Neural progenitor cell (in vitro differentiated cells): ENCODE data around the gene POLK. TPM values are rescaled to one million over a fixed set of nuclear protein-coding genes. Genes with fewer than 3 reads are reported as not detected.

Experiments
- DNase-seq: peaks from one replicate; pipeline ENCODE4 v3.0.0-alpha.2; 2016; ENCODE audit warnings: low spot score
- H2AFZ ChIP-seq: fragments of 200-600 bp; sonication (generic); replicated peaks from 2 replicates; pipeline ENCODE4 v1.6.1; 2016; ENCODE audit warnings: antibody characterized with exemption
- H3F3A ChIP-seq: fragments of 200-600 bp; sonication (generic); 2 replicates; pipeline ENCODE4 v1.6.1; 2016; ENCODE audit warnings: antibody characterized with exemption, low read depth
- H3K27ac ChIP-seq: fragments of 200-600 bp; sonication (generic); 2 replicates; pipeline ENCODE4 v1.5.1; 2016; ENCODE audit warnings: mild to moderate bottlenecking
- H3K27me3 ChIP-seq: fragments of 200-600 bp; sonication (generic); 2 replicates; pipeline ENCODE4 v1.6.1; 2016; ENCODE audit warnings: mild to moderate bottlenecking, moderate library complexity
- H3K36me3 ChIP-seq: fragments of 200-600 bp; sonication (generic); 2 replicates; pipeline ENCODE4 v1.5.1; 2016
- H3K4me1 ChIP-seq: fragments of 200-600 bp; sonication (generic); 2 replicates; pipeline ENCODE4 v1.6.1; 2016; ENCODE audit warnings: mixed run types
- H3K4me2 ChIP-seq: fragments of 200-600 bp; sonication (generic); 2 replicates; pipeline ENCODE4 v1.6.1; 2016
- H3K4me3 ChIP-seq: fragments of 200-600 bp; sonication (generic); 2 replicates; pipeline ENCODE4 v1.5.1; 2016
- H3K79me2 ChIP-seq: fragments of 200-600 bp; sonication (generic); 2 replicates; pipeline ENCODE4 v1.6.1; 2016; ENCODE audit warnings: low read depth
- H3K9ac ChIP-seq: fragments of 200-600 bp; sonication (generic); 2 replicates; pipeline ENCODE4 v1.6.1; 2016
- H3K9me3 ChIP-seq: fragments of 200-600 bp; sonication (generic); 2 replicates; pipeline ENCODE4 v1.5.1; 2016; ENCODE audit warnings: low read depth
- H4K20me1 ChIP-seq: fragments of 200-600 bp; sonication (generic); 2 replicates; pipeline ENCODE4 v1.6.1; 2016; ENCODE audit warnings: low read depth
- H3K27ac Mint-ChIP-seq: 3 replicates; pipeline ENCODE4 v1.8.0; 2021; ENCODE audit warnings: mixed read lengths
- H3K27me3 Mint-ChIP-seq: 2 replicates; pipeline ENCODE4 v1.8.0; 2022; ENCODE audit warnings: low read depth, mild to moderate bottlenecking, inconsistent platforms, moderate library complexity, mixed read lengths; ENCODE audit not compliant: insufficient read depth
- H3K36me3 Mint-ChIP-seq: 3 replicates; pipeline ENCODE4 v1.8.0; 2021; ENCODE audit warnings: mixed read lengths
- H3K4me1 Mint-ChIP-seq: 3 replicates; pipeline ENCODE4 v1.8.0; 2021; ENCODE audit warnings: mixed read lengths
- H3K4me3 Mint-ChIP-seq: 3 replicates; pipeline ENCODE4 v1.8.0; 2021; ENCODE audit warnings: mild to moderate bottlenecking, moderate library complexity, mixed read lengths
- H3K9me3 Mint-ChIP-seq: 3 replicates; pipeline ENCODE4 v1.8.0; 2020; ENCODE audit warnings: mixed read lengths
- CTCF ChIP-seq: fragments of 200-600 bp; sonication (generic); IDR thresholded peaks from 2 replicates; pipeline ENCODE4 v1.5.1; 2017; ENCODE audit warnings: antibody characterized with exemption, mild to moderate bottlenecking
- EZH2 ChIP-seq: fragments of 200-600 bp; sonication (generic); IDR thresholded peaks from 2 replicates; pipeline ENCODE4 v1.6.1; 2017; ENCODE audit warnings: antibody characterized with exemption, mild to moderate bottlenecking, moderate library complexity
- EZH2phosphoT487 ChIP-seq: fragments of 200-600 bp; sonication (generic); IDR thresholded peaks from 2 replicates; pipeline ENCODE4 v1.6.1; 2017; ENCODE audit warnings: antibody characterized with exemption
- total RNA-seq: library from RNA; depleted of rRNA; stranded (reverse); fragments of >200 nt; gene quantifications from 2 replicates; pipeline ENCODE4 v1.2.3, GENCODE V29; 2015; ENCODE audit warnings: low replicate concordance

The POLK gene
- total RNA-seq, 1 donor from 2014 or later, result 30.9 TPM

GRCh38 chr5:75513841-75514240 lies 2.1 kb downstream of the POLK start:
- Histone ChIP-seq H3K27me3 (no peaks in the 10 kb centered on the region), H3F3A (peaks cover 3% of the 10 kb centered on the region), H3K27ac (no peak overlapping the region), H3K4me1 (peaks cover 15% of the 10 kb centered on the region), H3K9ac (no peak overlapping the region), H3K9me3 (no peaks in the 10 kb centered on the region), H3K4me3 (no peak overlapping the region), H4K20me1 (peaks cover 13% of the 10 kb centered on the region), H3K4me2 (no peak overlapping the region), H2AFZ (no peak overlapping the region), H3K36me3 (no peaks in the 10 kb centered on the region), H3K79me2 (peaks cover 86% of the 10 kb centered on the region)
- Mint-ChIP-seq H3K4me1 (peaks cover 24% of the 10 kb centered on the region), H3K4me3 (no peak overlapping the region), H3K27me3 (no peaks in the 10 kb centered on the region), H3K27ac (no peak overlapping the region), H3K36me3 (peaks cover 17% of the 10 kb centered on the region), H3K9me3 (peaks cover 24% of the 10 kb centered on the region)
- TF ChIP-seq EZH2phosphoT487 (no peak), EZH2 (no peak), CTCF (no peak)
- DNase-seq, result no peak

- Histone ChIP-seq H4K20me1 (peaks cover 13% of the 10 kb centered on the region), H3K4me3 (no peak overlapping the region), H3K79me2 (peaks cover 86% of the 10 kb centered on the region), H3K9me3 (no peaks in the 10 kb centered on the region), H3K4me1 (peaks cover 12% of the 10 kb centered on the region), H3F3A (peaks cover 3% of the 10 kb centered on the region), H3K9ac (no peak overlapping the region), H3K27ac (no peak overlapping the region), H3K36me3 (no peaks in the 10 kb centered on the region), H3K4me2 (no peak overlapping the region), H3K27me3 (no peaks in the 10 kb centered on the region), H2AFZ (no peak overlapping the region)
- DNase-seq, result no peak
- Mint-ChIP-seq H3K9me3 (peaks cover 27% of the 10 kb centered on the region), H3K36me3 (peaks cover 20% of the 10 kb centered on the region), H3K27ac (no peak overlapping the region), H3K27me3 (no peaks in the 10 kb centered on the region), H3K4me1 (peaks cover 22% of the 10 kb centered on the region), H3K4me3 (no peak overlapping the region)
- TF ChIP-seq EZH2phosphoT487, result no peak
- no peak for TF ChIP-seq EZH2
- no peak for TF ChIP-seq CTCF
These were observed 2.6 kb downstream of the POLK start for GRCh38 chr5:75514323-75514722.

- no peaks in the 10 kb centered on the region for H3K36me3 ChIP-seq
- Mint-ChIP-seq H3K27me3 (no peaks in the 10 kb centered on the region), H3K36me3 (peaks cover 39% of the 10 kb centered on the region), H3K9me3 (peaks cover 55% of the 10 kb centered on the region), H3K27ac (no peak overlapping the region), H3K4me1 (no peaks in the 10 kb centered on the region), H3K4me3 (no peak overlapping the region)
- H3K9ac ChIP-seq, result no peak overlapping the region
- H3K27ac ChIP-seq, result no peak overlapping the region
- no peaks in the 10 kb centered on the region for H3F3A ChIP-seq
- no peak for DNase-seq
- H3K4me3 ChIP-seq, result no peak overlapping the region
- H4K20me1 ChIP-seq, result no peaks in the 10 kb centered on the region
- TF ChIP-seq CTCF (no peak), EZH2phosphoT487 (no peak), EZH2 (no peak)
- H3K4me2 ChIP-seq, result no peak overlapping the region
- peaks cover 7% of the 10 kb centered on the region for H3K4me1 ChIP-seq
- H3K9me3 ChIP-seq, result peaks cover 7% of the 10 kb centered on the region
- no peaks in the 10 kb centered on the region for H3K27me3 ChIP-seq
- no peak overlapping the region for H2AFZ ChIP-seq
- peaks cover 85% of the 10 kb centered on the region for H3K79me2 ChIP-seq
These were observed 8.1 kb downstream of the POLK start for GRCh38 chr5:75519761-75520160.
